ENCODE results near the gene TGOLN2.

Gene TGOLN2

GRCh38 chr2:85269959-85270358 lies 57.8 kb downstream of the TGOLN2 start:
- DNase-seq = no peak
